Activated T-helper 2 cell treated with anti-CD3 and anti-CD28 coated beads, Interferon-gamma antibody, Interleukin-2, Interleukin-4, amounts not matched to agents 10 μg/mL and 5 μg/mL and 100 μg/mL, durations not matched to agents 14 hours and 24 hours and 36 hours (primary cell): ENCODE data around the gene KIF4B. TPM values are rescaled to one million over a fixed set of nuclear protein-coding genes. Genes with fewer than 3 reads are reported as not detected.
"Not testable (repeated sequence)": the region's sequence is repeated elsewhere in the genome, so short reads cannot be mapped to it uniquely, and the experiment has no call there.

Experiments used
- DNase-seq: peaks from one replicate; pipeline ENCODE4 v3.0.0; 2021; ENCODE audit warnings: low spot score
- H3K27ac Mint-ChIP-seq: one replicate; pipeline ENCODE4 v1.8.0; 2021; ENCODE audit warnings: mixed read lengths
- H3K27me3 Mint-ChIP-seq: one replicate; pipeline ENCODE4 v1.8.0; 2021; ENCODE audit warnings: low read depth, mixed read lengths
- H3K36me3 Mint-ChIP-seq: one replicate; pipeline ENCODE4 v1.8.0; 2021; ENCODE audit warnings: low read depth, mixed read lengths
- H3K4me1 Mint-ChIP-seq: one replicate; pipeline ENCODE4 v1.8.0; 2021; ENCODE audit warnings: low read depth, mixed read lengths
- H3K4me3 Mint-ChIP-seq: one replicate; pipeline ENCODE4 v1.8.0; 2021; ENCODE audit warnings: low read depth, mild to moderate bottlenecking, moderate library complexity, mixed read lengths
- H3K9me3 Mint-ChIP-seq: one replicate; pipeline ENCODE4 v1.8.0; 2021; ENCODE audit warnings: mixed read lengths
- intact Hi-C: fragments of 100-400 bp; cut with micrococcal nuclease; formaldehyde crosslinking; loops from one replicate; pipeline ENCODE4 v1.15.1; 2023
- total RNA-seq: library from RNA; stranded (reverse); gene quantifications from 2 replicates; pipeline ENCODE4 v1.2.3, GENCODE V29; 2022

KIF4B gene
- total RNA-seq, 1 donor from 2014 or later, result 0.07 TPM

- H3K9me3 Mint-ChIP-seq, result no peaks in the 10 kb centered on the region
- no peak overlapping the region for H3K27ac Mint-ChIP-seq
- intact Hi-C loops, result no loop called here
- no peak overlapping the region for H3K4me3 Mint-ChIP-seq
- H3K27me3 Mint-ChIP-seq, result peaks cover 8% of the 10 kb centered on the region
- no peak for DNase-seq
- peaks cover 8% of the 10 kb centered on the region for H3K4me1 Mint-ChIP-seq
- H3K36me3 Mint-ChIP-seq, result no peaks in the 10 kb centered on the region
Observed at GRCh38 chr5:155017610-155018009, 4.1 kb downstream of the KIF4B start.

DNA sequence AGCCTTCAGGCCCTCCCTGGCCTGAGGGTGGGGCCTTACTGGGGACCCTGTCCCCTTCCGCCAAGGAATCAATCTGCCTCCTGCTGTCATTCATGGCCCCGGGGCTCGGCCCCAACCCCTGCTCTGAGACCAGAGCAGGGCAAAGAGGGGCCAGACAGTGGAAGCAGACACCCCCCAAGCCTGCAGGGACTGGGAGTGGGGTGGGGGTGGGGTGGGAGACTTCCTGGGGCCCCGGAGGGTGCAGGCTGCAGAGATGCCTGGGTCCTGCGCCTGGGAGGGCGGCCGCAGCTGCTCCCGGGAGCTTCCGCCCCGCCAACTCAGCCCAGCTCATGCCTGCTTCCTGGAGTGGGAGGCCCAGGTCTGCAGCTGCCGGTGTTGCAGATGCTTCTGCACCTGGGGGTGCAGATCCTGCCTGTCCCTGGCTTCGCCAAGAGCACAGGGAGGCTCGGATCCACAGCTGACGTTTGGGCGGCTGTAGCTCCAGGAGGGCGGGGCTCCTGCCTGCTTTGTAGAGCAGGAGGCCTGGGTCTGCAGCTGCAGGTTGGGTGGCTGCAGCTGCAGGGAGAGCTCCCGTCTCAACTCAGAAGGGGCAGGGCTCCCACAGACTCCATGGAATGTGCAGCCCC, 6.2 kb downstream of the KIF4B start:
- intact Hi-C loops, result no loop called here
- Mint-ChIP-seq H3K9me3 (no peaks in the 10 kb centered on the region), H3K36me3 (no peaks in the 10 kb centered on the region), H3K4me3 (no peak overlapping the region), H3K4me1 (peaks cover 8% of the 10 kb centered on the region), H3K27me3 (peaks cover 3% of the 10 kb centered on the region), H3K27ac (no peak overlapping the region)
- no peak for DNase-seq

DNA sequence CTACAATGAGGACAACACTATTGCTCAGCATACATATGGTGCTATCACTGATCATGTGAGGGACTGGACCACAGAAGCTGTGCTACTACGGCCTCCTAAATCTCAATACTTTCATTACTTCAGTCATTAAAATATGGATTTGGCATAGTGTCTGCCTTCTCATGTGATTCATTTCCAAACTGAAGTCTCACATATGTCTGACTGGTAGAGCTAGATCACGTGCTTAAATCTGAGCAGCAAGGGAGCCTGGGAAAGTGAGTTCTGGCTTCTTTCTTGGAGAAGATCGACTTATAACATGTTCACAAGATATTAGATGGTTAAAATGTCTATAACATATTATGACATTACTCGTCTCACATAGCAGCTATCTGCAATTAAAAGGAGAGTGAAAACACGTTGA, 8.3 kb downstream of the KIF4B start:
- H3K27ac Mint-ChIP-seq, result no peak overlapping the region
- intact Hi-C loops, result no loop called here

DNA sequence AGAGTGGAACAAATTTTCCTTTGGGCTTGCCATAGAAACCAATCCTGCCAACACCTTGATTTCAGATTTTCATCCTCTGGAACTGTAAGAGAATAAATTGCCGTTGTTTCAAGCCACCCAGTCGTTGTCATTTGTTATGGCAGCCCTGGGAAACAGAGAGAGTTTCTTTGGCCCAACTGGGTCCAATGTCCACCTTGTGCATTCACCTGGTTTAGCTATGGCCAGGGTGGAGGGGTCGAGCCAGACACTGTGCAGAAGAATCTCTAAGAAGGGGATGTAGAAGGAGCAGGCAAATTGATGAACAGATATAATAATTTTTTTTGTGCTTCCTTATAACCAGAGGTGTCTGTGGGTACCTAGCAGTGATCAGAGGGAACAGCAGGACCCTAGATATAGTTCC, 9.8 kb downstream of the KIF4B start:
- intact Hi-C loops, result no loop called here
- Mint-ChIP-seq H3K27ac (no peak overlapping the region), H3K4me3 (no peak overlapping the region), H3K4me1 (no peaks in the 10 kb centered on the region), H3K9me3 (peaks cover under 1% of the 10 kb centered on the region), H3K36me3 (no peaks in the 10 kb centered on the region), H3K27me3 (peaks cover 6% of the 10 kb centered on the region)
- no peak for DNase-seq

More for the DNA sequence above, 8.3 kb downstream of the KIF4B start:
- no peaks in the 10 kb centered on the region for H3K4me1 Mint-ChIP-seq
- no peak overlapping the region for H3K4me3 Mint-ChIP-seq
- DNase-seq, result no peak
- no peaks in the 10 kb centered on the region for H3K9me3 Mint-ChIP-seq
- H3K36me3 Mint-ChIP-seq, result no peaks in the 10 kb centered on the region
- H3K27me3 Mint-ChIP-seq, result peaks cover 6% of the 10 kb centered on the region

- peaks cover 6% of the 10 kb centered on the region for H3K9me3 Mint-ChIP-seq
- H3K27ac Mint-ChIP-seq, result no peak overlapping the region
- no peaks in the 10 kb centered on the region for H3K36me3 Mint-ChIP-seq
- no peak for DNase-seq
- intact Hi-C loops, result no loop called here
- no peak overlapping the region for H3K4me3 Mint-ChIP-seq
- H3K27me3 Mint-ChIP-seq, result peaks cover 6% of the 10 kb centered on the region
- H3K4me1 Mint-ChIP-seq, result no peaks in the 10 kb centered on the region
Observed at GRCh38 chr5:155024015-155024414, 10.5 kb downstream of the KIF4B start.

- no peak overlapping the region for H3K4me3 Mint-ChIP-seq
- DNase-seq, result no peak
- H3K36me3 Mint-ChIP-seq, result no peaks in the 10 kb centered on the region
- H3K9me3 Mint-ChIP-seq, result peaks cover 6% of the 10 kb centered on the region
- intact Hi-C loops, result no loop called here
- H3K27me3 Mint-ChIP-seq, result peaks cover 2% of the 10 kb centered on the region
- H3K27ac Mint-ChIP-seq, result no peak overlapping the region
- no peaks in the 10 kb centered on the region for H3K4me1 Mint-ChIP-seq
Observed at GRCh38 chr5:155025895-155026294, 12.3 kb downstream of the KIF4B start.

DNA sequence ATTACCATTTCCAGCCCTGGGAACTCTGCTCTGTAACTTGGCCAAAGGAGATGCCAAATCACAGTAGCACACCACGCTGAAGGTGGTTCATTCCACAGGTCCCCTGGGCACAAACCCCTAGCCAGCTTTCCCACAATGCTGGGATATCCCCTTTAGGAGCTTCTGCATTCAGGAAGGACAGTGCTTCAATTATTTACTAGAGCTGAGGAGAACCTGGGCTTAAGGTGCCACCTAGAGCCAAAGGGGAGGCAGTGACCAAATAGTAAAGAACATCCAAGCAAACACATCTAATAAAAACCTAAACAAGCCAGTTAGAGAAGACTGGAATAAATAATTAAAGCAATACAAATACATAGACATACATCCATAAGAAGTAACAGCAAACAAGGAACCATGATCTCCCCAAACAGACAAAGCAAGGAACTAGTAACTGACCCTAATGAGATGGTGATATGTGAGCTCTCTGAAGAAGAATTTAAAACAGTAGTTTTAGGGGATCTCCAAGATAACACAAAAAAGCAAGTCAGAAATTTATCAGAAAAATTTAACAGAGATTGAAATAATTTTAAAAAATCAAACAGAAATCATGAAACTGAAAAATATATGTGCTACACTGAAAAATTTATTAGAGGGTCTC, 14.6 kb downstream of the KIF4B start:
- DNase-seq, result no peak
- Mint-ChIP-seq H3K9me3 (peaks cover 6% of the 10 kb centered on the region), H3K4me3 (no peak overlapping the region), H3K36me3 (no peaks in the 10 kb centered on the region), H3K4me1 (no peaks in the 10 kb centered on the region), H3K27ac (no peak overlapping the region), H3K27me3 (peaks cover 2% of the 10 kb centered on the region)
- intact Hi-C loops, result no loop called here

DNA sequence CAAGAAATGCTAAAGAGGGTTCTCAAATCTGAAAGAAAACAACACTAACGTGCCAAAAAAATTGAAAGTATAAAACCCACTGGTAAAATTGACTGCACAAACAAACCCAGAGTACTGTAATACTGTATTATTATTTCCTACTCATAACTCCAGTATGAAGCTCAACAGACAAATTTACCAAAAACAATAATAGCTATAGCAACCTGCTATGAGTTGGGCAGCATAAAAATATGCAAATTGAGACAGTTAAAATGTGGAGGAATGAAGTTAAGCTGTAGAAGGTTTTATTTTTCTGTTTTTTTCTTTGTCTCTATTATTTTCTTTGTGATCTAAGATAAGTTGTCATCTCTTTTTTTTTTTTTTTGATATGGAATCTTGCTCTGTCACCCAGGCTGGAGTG, 15.7 kb downstream of the KIF4B start:
- Mint-ChIP-seq H3K27ac (no peak overlapping the region), H3K27me3 (peaks cover 6% of the 10 kb centered on the region), H3K36me3 (no peaks in the 10 kb centered on the region), H3K4me1 (no peaks in the 10 kb centered on the region), H3K9me3 (peaks cover 6% of the 10 kb centered on the region), H3K4me3 (no peak overlapping the region)
- no peak for DNase-seq
- intact Hi-C loops, result no loop called here

DNA sequence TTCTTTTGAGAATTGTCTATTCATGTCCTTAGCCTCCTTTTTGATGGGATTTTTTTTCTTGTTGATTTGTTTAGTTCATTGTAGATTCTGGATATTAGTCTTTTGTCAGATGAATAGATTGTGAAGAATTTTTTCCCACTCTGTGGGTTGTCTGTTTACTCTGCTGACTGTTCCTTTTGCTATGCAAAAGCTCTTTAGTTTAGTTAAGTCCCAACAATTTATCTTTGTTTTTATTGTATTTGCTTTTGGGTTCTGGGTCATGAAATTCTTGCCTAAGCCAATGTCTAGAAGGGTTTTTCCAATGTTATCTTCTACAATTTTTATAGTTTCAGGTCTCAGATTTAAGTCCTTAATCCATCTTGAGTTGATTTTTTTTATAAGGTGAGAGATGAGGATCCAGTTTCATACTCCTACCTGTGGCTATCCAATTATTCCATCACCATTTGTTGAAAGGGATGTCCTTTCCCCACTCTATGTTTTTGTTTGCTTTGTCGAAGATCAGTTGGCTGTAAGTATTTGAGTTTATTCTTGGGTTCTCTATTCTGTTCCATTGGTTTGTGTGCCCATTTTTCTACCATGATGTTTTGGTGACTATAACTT, 20.7 kb downstream of the KIF4B start:
- H3K4me1 Mint-ChIP-seq, DNase-seq, H3K9me3 Mint-ChIP-seq, intact Hi-C loops, H3K36me3 Mint-ChIP-seq, H3K27ac Mint-ChIP-seq, H3K27me3 Mint-ChIP-seq, H3K4me3 Mint-ChIP-seq: not testable (repeated sequence)

DNA sequence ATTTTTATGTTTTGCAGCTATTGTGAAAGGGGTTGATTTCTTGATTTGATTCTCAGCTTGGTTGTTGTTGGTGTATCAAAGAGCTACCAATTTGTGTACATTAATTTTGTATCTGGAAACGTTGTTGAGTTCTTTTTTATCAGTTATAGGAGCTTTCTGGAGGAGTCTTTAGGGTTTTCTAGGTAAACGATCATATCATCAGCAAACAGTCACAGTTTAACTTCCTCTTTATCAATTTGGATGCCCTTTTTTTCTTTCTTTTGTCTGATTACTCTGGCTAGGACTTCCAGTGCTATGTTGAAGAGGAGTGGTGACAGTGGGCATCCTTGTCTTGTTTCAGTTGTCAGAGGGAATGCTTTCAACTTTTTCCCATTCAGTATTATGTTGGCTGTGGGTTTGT, 21.5 kb downstream of the KIF4B start:
- intact Hi-C loops, H3K4me3 Mint-ChIP-seq, H3K9me3 Mint-ChIP-seq, H3K27ac Mint-ChIP-seq, H3K36me3 Mint-ChIP-seq, H3K4me1 Mint-ChIP-seq, H3K27me3 Mint-ChIP-seq, DNase-seq: not testable (repeated sequence)

DNA sequence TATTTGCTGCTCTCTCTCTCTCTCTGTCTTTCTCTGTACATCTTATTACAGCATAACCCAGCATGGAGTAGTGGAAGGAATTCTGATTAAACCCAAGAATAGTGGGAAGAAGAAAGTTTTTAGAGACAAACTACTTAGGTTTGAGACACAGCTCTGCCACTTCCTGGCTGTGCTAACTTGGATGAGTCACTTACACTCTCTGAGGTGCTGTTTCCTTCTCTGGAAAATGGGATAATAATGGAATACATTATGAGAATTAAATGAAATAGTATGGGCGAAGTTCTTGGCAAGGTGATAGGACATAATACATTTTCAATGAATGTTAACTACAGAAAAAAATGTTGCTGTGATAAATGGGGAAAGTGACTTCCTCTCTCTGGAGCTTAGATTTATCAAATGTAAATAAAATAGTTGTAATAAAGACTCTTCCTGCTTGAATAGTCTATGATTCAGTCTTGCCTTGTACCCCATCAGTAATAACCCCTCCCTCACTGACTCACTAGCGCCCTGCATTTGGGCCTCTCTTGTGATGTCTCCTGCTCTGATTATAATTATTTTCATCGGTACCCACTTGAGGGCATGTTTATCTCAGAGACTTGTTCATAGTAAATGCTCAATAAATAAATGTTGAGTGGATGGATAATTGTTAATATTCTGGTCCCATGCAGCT, 27.6 kb downstream of the KIF4B start:
- Mint-ChIP-seq H3K9me3 (no peaks in the 10 kb centered on the region), H3K36me3 (no peaks in the 10 kb centered on the region), H3K4me3 (no peak overlapping the region), H3K27ac (no peak overlapping the region), H3K4me1 (no peaks in the 10 kb centered on the region), H3K27me3 (peaks cover 13% of the 10 kb centered on the region)
- DNase-seq, result no peak
- intact Hi-C loops, result no loop called here

GRCh38 chr5:155044591-155044990, 31.0 kb downstream of the KIF4B start:
- H3K36me3 Mint-ChIP-seq, result no peaks in the 10 kb centered on the region
- H3K27ac Mint-ChIP-seq, result no peak overlapping the region
- DNase-seq, result no peak
- no peak overlapping the region for H3K4me3 Mint-ChIP-seq
- no peaks in the 10 kb centered on the region for H3K4me1 Mint-ChIP-seq
- no peaks in the 10 kb centered on the region for H3K9me3 Mint-ChIP-seq
- peaks cover 12% of the 10 kb centered on the region for H3K27me3 Mint-ChIP-seq
- intact Hi-C loops, result no loop called here

- Mint-ChIP-seq H3K4me1 (no peaks in the 10 kb centered on the region), H3K27ac (no peak overlapping the region), H3K27me3 (peaks cover 9% of the 10 kb centered on the region), H3K36me3 (no peaks in the 10 kb centered on the region), H3K9me3 (no peaks in the 10 kb centered on the region), H3K4me3 (no peak overlapping the region)
- intact Hi-C loops, result no loop called here
- DNase-seq, result no peak
Observed at GRCh38 chr5:155046591-155046990, 33.0 kb downstream of the KIF4B start.
